Transverse colon (tissue), 4 donors: Measurements from ENCODE around the gene PKNOX1. TPM values are rescaled to one million over a fixed set of nuclear protein-coding genes. Genes with fewer than 3 reads are reported as not detected.

Experiments used
- DNase-seq: peaks from one replicate; pipeline ENCODE4 v3.0.0-alpha.2; 2019
- H3K27ac ChIP-seq, 4 donors: fragments of 200-600 bp; sonication (generic); 2 replicates each; pipeline ENCODE4 v1.5.1; 2016 to 2018; ENCODE audit warnings: inconsistent platforms in 4 of 4
- H3K27me3 ChIP-seq: fragments of 200-600 bp; sonication (generic); 2 replicates; pipeline ENCODE4 v1.5.1; 2017; ENCODE audit warnings: inconsistent platforms
- H3K36me3 ChIP-seq, 4 donors: fragments of 200-600 bp; sonication (generic); 2 replicates each; pipeline ENCODE4 v1.5.1; 2017 to 2019; ENCODE audit warnings: inconsistent platforms in 4 of 4
- H3K4me1 ChIP-seq, 4 donors: fragments of 200-600 bp; sonication (generic); 2 replicates each; pipeline ENCODE4 v1.5.1; 2017 to 2020; ENCODE audit warnings: inconsistent platforms in 4 of 4
- H3K4me3 ChIP-seq, 4 donors: fragments of 200-600 bp; sonication (generic); 1 replicate in 1 of 4; 2 replicates in 3 of 4; pipeline versions ENCODE4 v1.5.1 to v1.6.1; 2017 to 2019; ENCODE audit warnings: inconsistent platforms in 4 of 4
- H3K9me3 ChIP-seq, 2 donors: fragments of 200-600 bp; sonication (generic); 2 replicates each; pipeline ENCODE4 v1.5.1; 2017 to 2019; ENCODE audit warnings: inconsistent platforms in 2 of 2
- CTCF ChIP-seq, 5 experiments: fragments of 200-600 bp in 3 of 5; fragments of 450-650 bp in 2 of 5; sonication (generic) in 3 of 5; IDR thresholded peaks; 1 replicate in 2 of 5; 2 replicates in 3 of 5; pipeline ENCODE4 v1.5.1; 2016 to 2017; ENCODE audit warnings: antibody characterized with exemption in 5 of 5, inconsistent platforms in 3 of 5, mild to moderate bottlenecking in 2 of 5, moderate library complexity in 1 of 5
- EP300 ChIP-seq: sonication (generic); formaldehyde crosslinking; IDR thresholded peaks from one replicate; pipeline ENCODE4 v1.6.1; 2017; ENCODE audit warnings: antibody characterized with exemption, low read depth
- POLR2A ChIP-seq: fragments of 450-650 bp; IDR thresholded peaks from one replicate; pipeline ENCODE4 v1.6.1; 2016; ENCODE audit warnings: antibody characterized with exemption, mild to moderate bottlenecking, moderate library complexity
- POLR2AphosphoS5 ChIP-seq, 3 donors: sonication (generic); formaldehyde crosslinking; IDR thresholded peaks; one replicate each; pipeline ENCODE4 v1.6.1; 2016; ENCODE audit warnings: antibody characterized with exemption in 3 of 3
- WGBS, 2 donors: methylation state at CpG; one replicate each; pipeline ENCODE4 v1.1.5; 2018; ENCODE audit warnings: low coverage in 1 of 2; 5-methylcytosine and 5-hydroxymethylcytosine counted together
- in situ Hi-C, 4 donors: fragments of 200-750 bp; cut with MboI; loops; one replicate each; pipeline versions ENCODE4 v1.15.0 to v1.15.1; 2017; ENCODE audit warnings: low sequenced_read_pairs in 3 of 4, low pct_ligation_motif_present in 1 of 4, low pct_unique_long_range_greater_than_20kb in 1 of 4
- intact Hi-C: fragments of 100-400 bp; cut with DNase I; formaldehyde crosslinking; loops from one replicate; pipeline ENCODE4 v1.15.1; 2023; ENCODE audit warnings: low total_unique reads
- total RNA-seq, 4 donors: library from RNA; depleted of rRNA; stranded (reverse); fragments of >200 nt; gene quantifications; one replicate each; pipeline ENCODE4 v1.1.0, GENCODE V29; 2016

PKNOX1 gene
- total RNA-seq, 4 donors from 2014 or later, result 9.4 to 140 (median 25.1) TPM

GRCh38 chr21:42959728-42960127 is 14.6 kb upstream of the PKNOX1 start:
- no peak for DNase-seq
- WGBS, 2 donors, result 80 to 87% methylated on average over 3 of the region's 3 CpGs
- Histone ChIP-seq H3K36me3 (no peaks in the 10 kb centered on the region), H3K27me3 (no peaks in the 10 kb centered on the region), H3K4me1 (peaks cover 0 to 6% (median 0%) of the 10 kb centered on the region in 4 donors), H3K27ac (no peak overlapping the region), H3K9me3 (no peaks in the 10 kb centered on the region), H3K4me3 (no peak overlapping the region)
- intact Hi-C loops (no loop called here), in situ Hi-C loops (no loop called here)
- TF ChIP-seq CTCF (IDR thresholded peaks at IDR 0.05), result no peak
- no peak for TF ChIP-seq EP300

DNA sequence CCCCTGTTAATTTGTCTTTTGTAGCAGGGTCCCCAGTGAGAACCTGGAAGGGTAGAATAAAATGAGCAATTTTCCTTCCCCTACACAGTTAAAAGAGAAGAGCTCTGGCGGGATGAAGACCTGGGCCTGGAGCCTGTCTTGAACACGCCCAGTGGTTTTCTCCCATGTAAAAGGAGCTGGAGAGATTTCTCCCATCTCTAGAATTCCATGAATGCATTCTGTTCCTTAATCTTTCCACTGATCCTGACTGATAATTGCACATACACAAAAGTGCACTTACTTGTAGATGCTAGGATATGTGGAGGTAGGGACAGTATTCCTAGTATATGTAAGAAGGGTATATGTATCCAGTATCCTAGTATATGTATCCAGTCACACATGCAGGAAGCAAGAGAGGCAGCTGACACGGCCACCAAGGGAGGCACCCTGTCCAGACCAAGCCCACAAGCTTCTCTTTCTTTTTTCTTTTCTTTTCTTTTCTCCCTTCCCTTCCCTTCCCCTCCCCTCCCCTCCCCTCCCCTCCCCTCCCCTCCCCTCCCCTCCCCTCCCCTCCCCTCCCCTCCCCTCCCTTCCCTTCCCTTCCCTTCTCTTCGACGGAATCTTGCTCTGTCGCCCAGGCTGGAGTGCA is 11.9 kb upstream of the PKNOX1 start:
- Histone ChIP-seq H3K36me3 (no peaks in the 10 kb centered on the region), H3K4me3 (no peak overlapping the region), H3K9me3 (no peaks in the 10 kb centered on the region), H3K4me1 (no peaks in the 10 kb centered on the region), H3K27ac (peak overlapping the region in 1 of 4 donors; percentile 29), H3K27me3 (no peaks in the 10 kb centered on the region)
- intact Hi-C loops (no loop called here), in situ Hi-C loops (no loop called here)
- 56 to 69% methylated on average over 3 to 6 of the region's 6 CpGs for WGBS, 2 donors
- no peak for TF ChIP-seq CTCF (IDR thresholded peaks at IDR 0.05)
- no peak for TF ChIP-seq EP300
- TF ChIP-seq POLR2AphosphoS5 (IDR thresholded peaks at IDR 0.05), result no peak
- no peak for TF ChIP-seq POLR2A
- no peak for DNase-seq

GRCh38 chr21:42964086-42964485 is 10.3 kb upstream of the PKNOX1 start:
- Histone ChIP-seq H3K4me3 (no peak overlapping the region), H3K36me3 (no peaks in the 10 kb centered on the region), H3K4me1 (no peaks in the 10 kb centered on the region), H3K27me3 (no peaks in the 10 kb centered on the region), H3K27ac (no peak overlapping the region), H3K9me3 (no peaks in the 10 kb centered on the region)
- in situ Hi-C loops (no loop called here), intact Hi-C loops (no loop called here)
- TF ChIP-seq CTCF (IDR thresholded peaks at IDR 0.05), result no peak
- TF ChIP-seq POLR2AphosphoS5 (IDR thresholded peaks at IDR 0.05), result no peak
- no peak for TF ChIP-seq EP300
- no peak for TF ChIP-seq POLR2A
- 85 to 90% methylated on average over 4 to 9 of the region's 9 CpGs for WGBS, 2 donors
- DNase-seq, result no peak

DNA sequence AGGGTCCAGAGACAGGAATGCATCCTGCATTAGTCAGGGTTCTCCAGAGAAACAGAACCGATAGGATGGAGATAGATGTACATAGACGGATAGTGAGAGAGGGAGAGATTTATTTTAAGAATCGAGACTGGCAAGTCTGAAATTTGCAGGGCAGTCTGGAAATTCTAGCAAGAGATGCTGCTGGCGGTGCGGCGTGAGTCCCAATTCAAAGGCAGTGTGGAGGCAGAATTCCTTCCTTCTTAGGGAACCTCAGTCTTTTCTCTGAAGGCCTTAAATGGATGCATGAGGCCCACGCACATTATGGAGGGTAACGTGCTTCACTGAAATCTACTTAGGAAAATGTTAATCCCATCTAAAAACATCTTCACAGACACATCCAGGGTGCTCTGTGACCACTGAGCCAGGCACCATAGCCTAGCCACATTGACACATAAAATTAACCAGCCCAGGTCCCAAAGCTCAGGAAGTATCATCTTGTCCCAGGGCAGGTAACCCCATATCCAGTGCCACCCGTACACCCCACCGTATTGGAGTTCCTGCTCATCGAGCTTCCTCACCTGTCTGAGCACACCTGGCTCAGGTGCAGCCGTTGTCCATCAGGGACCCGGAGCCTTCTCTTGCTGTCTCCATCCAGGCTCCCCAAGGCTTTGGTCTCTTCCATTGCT is 9.7 kb upstream of the PKNOX1 start:
- no peak for TF ChIP-seq POLR2AphosphoS5 (IDR thresholded peaks at IDR 0.05)
- TF ChIP-seq CTCF (IDR thresholded peaks at IDR 0.05), result no peak
- no peak for TF ChIP-seq EP300
- TF ChIP-seq POLR2A, result no peak
- H3K4me1 ChIP-seq, result no peaks in the 10 kb centered on the region
- H3K27me3 ChIP-seq, result no peaks in the 10 kb centered on the region
- in situ Hi-C loops, result no loop called here
- no peak overlapping the region for H3K4me3 ChIP-seq
- H3K9me3 ChIP-seq, result no peaks in the 10 kb centered on the region
- DNase-seq, result no peak
- no peak overlapping the region for H3K27ac ChIP-seq
- WGBS, 2 donors, result 93 to 95% methylated on average over 3 to 12 of the region's 13 CpGs
- no peaks in the 10 kb centered on the region for H3K36me3 ChIP-seq
- intact Hi-C loops, result no loop called here
